Mesodermal cell (in vitro differentiated cells): ENCODE data around the gene ZNF112.

Experiments
- H3K27ac ChIP-seq: 2 replicates; pipeline ENCODE4 v1.7.0; 2013; ENCODE audit warnings: mild to moderate bottlenecking, low read depth, low read length, moderate library complexity; ENCODE audit not compliant: severe bottlenecking
- H3K36me3 ChIP-seq: 2 replicates; pipeline ENCODE4 v1.7.1; 2013; ENCODE audit warnings: mild to moderate bottlenecking, low read length, moderate library complexity; ENCODE audit not compliant: control insufficient read depth, insufficient read depth
- H3K4me1 ChIP-seq: one replicate; pipeline ENCODE4 v1.7.1; 2013; ENCODE audit warnings: mild to moderate bottlenecking, low read length; ENCODE audit not compliant: insufficient read depth, control insufficient read depth, poor library complexity, severe bottlenecking
- H3K4me3 ChIP-seq: 2 replicates; pipeline ENCODE4 v1.7.0; 2013; ENCODE audit warnings: low read length, control low read depth, mild to moderate bottlenecking; ENCODE audit not compliant: insufficient read depth, poor library complexity, severe bottlenecking; ENCODE audit errors: extremely low read depth
- H3K9me3 ChIP-seq: 2 replicates; pipeline ENCODE4 v1.7.1; 2013; ENCODE audit warnings: mild to moderate bottlenecking, low read length, moderate library complexity; ENCODE audit not compliant: control insufficient read depth
- WGBS, 2 experiments: methylation state at CpG; one replicate each; pipeline ENCODE4 v1.1.5; 2013; ENCODE audit warnings: missing lambda C conversion rate in 2 of 2; ENCODE audit not compliant: insufficient coverage in 2 of 2; 5-methylcytosine and 5-hydroxymethylcytosine counted together

The ZNF112 gene

DNA sequence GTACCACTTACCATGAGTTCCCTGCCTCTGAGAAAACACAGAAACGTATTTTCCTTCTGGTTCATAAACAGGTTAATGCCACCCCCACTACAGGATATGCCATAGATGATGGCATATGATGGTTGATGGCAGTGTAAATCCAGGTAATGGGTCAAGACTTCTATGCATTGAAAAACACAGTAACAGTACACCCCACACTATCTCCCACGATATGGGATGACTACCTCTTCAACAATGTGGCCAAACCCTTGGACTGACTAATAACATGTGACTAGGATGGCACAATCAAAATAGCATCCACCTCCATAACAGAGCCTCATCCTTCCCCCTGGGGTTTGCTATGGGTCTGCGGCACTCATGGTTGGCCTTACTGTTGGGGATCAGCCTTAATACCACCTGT is 73.6 kb downstream of the ZNF112 start:
- H3K36me3 ChIP-seq = peaks cover 19% of the 10 kb centered on the region
- WGBS, 2 experiments = 100% methylated on average over 1 to 2 of the region's 3 CpGs
- H3K9me3 ChIP-seq = peaks cover 3% of the 10 kb centered on the region
- no peak overlapping the region for H3K4me3 ChIP-seq
- no peak overlapping the region for H3K27ac ChIP-seq
- H3K4me1 ChIP-seq = no peaks in the 10 kb centered on the region

DNA sequence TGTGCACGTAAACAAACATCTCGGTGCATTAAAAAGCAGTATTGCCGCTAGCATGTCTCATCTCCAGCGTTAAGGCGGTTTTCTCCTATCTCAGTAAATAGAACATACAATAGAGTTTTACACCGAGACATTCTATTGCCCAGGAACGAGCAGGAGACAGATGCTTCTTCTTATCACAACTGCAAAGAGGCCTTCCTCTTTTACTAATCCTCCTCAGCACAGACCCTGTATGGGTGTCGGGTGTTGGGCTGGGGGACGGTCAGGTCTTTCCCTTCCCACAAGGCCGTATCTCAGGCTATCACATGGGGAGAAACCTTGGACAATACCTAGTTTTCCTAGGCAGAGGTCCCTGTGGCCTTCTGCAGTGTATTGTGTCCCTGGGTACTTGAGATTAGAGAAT is 75.6 kb downstream of the ZNF112 start:
- peaks cover 2% of the 10 kb centered on the region for H3K36me3 ChIP-seq
- H3K9me3 ChIP-seq = peaks cover 3% of the 10 kb centered on the region
- WGBS, 2 experiments = 86 to 87% methylated on average over 7 of the region's 10 CpGs
- no peaks in the 10 kb centered on the region for H3K4me1 ChIP-seq
- H3K4me3 ChIP-seq = no peak overlapping the region
- H3K27ac ChIP-seq = no peak overlapping the region

DNA sequence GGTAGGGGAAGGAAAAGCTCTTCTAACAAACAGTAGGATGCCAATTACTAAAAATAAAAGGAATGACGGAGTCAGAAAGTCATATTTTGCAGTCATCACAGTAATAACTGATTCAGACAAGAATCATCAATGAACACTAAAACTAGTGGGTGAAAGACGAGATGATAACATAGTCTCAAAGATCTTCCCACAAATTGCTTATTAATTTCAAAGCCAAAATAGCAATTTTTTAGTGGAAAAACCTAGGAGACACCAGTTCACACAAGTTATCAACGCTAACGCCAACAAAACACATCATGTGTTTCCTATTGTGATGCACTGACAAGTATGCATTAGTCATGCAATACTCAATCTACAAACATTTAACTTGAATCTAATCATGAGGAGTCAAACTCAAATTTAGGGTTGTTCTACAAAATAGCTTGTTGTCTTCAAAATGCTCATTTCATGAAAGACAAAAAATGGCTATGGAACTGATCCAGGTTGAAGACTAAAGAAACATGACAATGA is 78.2 kb downstream of the ZNF112 start:
- Histone ChIP-seq H3K9me3 (peaks cover 3% of the 10 kb centered on the region), H3K4me1 (no peaks in the 10 kb centered on the region), H3K36me3 (peaks cover 10% of the 10 kb centered on the region), H3K27ac (no peak overlapping the region), H3K4me3 (no peak overlapping the region)
- 89 to 100% methylated on average over 2 to 4 of the region's 4 CpGs for WGBS, 2 experiments

DNA sequence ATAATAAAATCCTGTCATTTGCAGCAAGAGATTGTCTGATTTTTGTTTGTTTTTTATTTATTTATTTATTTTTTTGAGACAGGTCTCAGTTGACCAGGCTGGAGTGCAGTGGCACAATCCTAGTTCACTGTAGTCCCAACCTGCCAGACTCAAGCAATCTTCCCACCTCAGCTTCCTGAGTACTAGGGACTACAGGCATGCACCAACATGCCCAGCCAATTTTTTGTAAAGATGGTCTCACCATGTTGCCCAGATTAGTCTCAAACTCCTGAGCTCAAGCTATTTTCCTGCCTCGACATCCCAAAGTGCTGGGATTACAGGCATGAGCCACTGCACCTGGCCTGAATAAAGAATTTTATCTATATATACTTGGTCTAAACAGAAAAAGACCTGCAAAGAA is 79.1 kb downstream of the ZNF112 start:
- H3K4me1 ChIP-seq = no peaks in the 10 kb centered on the region
- peaks cover 11% of the 10 kb centered on the region for H3K36me3 ChIP-seq
- no CpG with 5 or more reads among the region's 1 CpG for whole genome bisulfite sequencing, 2 experiments
- H3K27ac ChIP-seq = no peak overlapping the region
- no peak overlapping the region for H3K4me3 ChIP-seq
- peaks cover 3% of the 10 kb centered on the region for H3K9me3 ChIP-seq
